Kidney (tissue), 14 donors: Measurements from ENCODE around the gene UGT2B7. TPM values are rescaled to one million over a fixed set of nuclear protein-coding genes. Genes with fewer than 3 reads are reported as not detected.

Source experiments
- DNase-seq, 5 donors: peaks; one replicate each; pipeline ENCODE4 v3.0.0-alpha.2; 2013 to 2020
- FAIRE-seq: peaks from 2 replicates; lab custom pipeline; 2012; peaks lifted over from hg19 to GRCh38; lab: Jason Lieb, UNC
- H3K27ac ChIP-seq, 2 donors: one replicate each; pipeline ENCODE4 v1.7.0; 2013; ENCODE audit warnings: low read depth in 2 of 2, low read length in 2 of 2, inconsistent platforms in 1 of 2
- H3K27me3 ChIP-seq: one replicate; pipeline ENCODE4 v1.7.1; 2013; ENCODE audit warnings: low read length, inconsistent platforms; ENCODE audit not compliant: control insufficient read depth, insufficient read depth
- H3K36me3 ChIP-seq, 3 donors: one replicate each; pipeline versions ENCODE4 v1.7.0 to v1.7.1; 2013; ENCODE audit warnings: low read length in 3 of 3, control low read depth in 1 of 3, inconsistent platforms in 1 of 3; ENCODE audit not compliant: insufficient read depth in 3 of 3, control insufficient read depth in 2 of 3
- H3K4me1 ChIP-seq, 3 donors: one replicate each; pipeline versions ENCODE4 v1.7.0 to v1.7.1; 2013; ENCODE audit warnings: low read length in 3 of 3, inconsistent platforms in 1 of 3, low read depth in 1 of 3; ENCODE audit not compliant: control insufficient read depth in 2 of 3, insufficient read depth in 2 of 3
- H3K4me3 ChIP-seq, 3 donors: one replicate each; pipeline versions ENCODE4 v1.7.0 to v1.8.1; 2013; ENCODE audit warnings: low read length in 3 of 3, control low read depth in 1 of 3, inconsistent platforms in 1 of 3
- H3K9ac ChIP-seq, 3 donors: one replicate each; pipeline versions ENCODE4 v1.7.0 to v1.7.1; 2013; ENCODE audit warnings: low read length in 3 of 3, control low read depth in 1 of 3, inconsistent platforms in 1 of 3
- H3K9me3 ChIP-seq, 3 donors: one replicate each; pipeline versions ENCODE4 v1.7.0 to v1.7.1; 2013; ENCODE audit warnings: low read length in 3 of 3, control low read depth in 1 of 3, inconsistent platforms in 1 of 3; ENCODE audit not compliant: control insufficient read depth in 2 of 3, insufficient read depth in 1 of 3
- CTCF ChIP-seq: IDR thresholded peaks from 3 replicates; pipeline ENCODE4 v1.5.1; 2012; ENCODE audit warnings: mild to moderate bottlenecking, moderate library complexity, borderline replicate concordance; ENCODE audit not compliant: insufficient read depth; ENCODE audit errors: extremely low read depth
- intact Hi-C: fragments of 100-400 bp; cut with DNase I; formaldehyde crosslinking; loops from one replicate; pipeline ENCODE4 v1.11.1; 2022
- polyA plus RNA-seq: library from polyadenylated mRNA; stranded (reverse); fragments of 350-450 nt; fragmentation: Illumina TruSeq; extraction: RNeasy Lipid Tissue Mini Kit (QIAGEN cat#74804); gene quantifications from one replicate; pipeline ENCODE4 v1.2.3, GENCODE V29; 2014; ENCODE audit warnings: low read depth, low replicate concordance; ENCODE audit not compliant: insufficient read depth
- total RNA-seq: library from RNA; stranded (reverse); fragmentation: NEBNext Ultra II Directional; extraction: Animal tissue kit (Norgen Biotek cat#: 25700); gene quantifications from one replicate; pipeline ENCODE4 v1.2.1, GENCODE V29; 2021
- donor health status: control.
- donor health status: control.
- donor health status: control.
- donor health status: control.
- donor health status: control.
- donor health status: DM: yes; HTN: yes; CAD: no.
- donor health status: Normal renal cell carcinoma (clear cell type).

UGT2B7 gene
- total and polyA plus RNA-seq, 2 donors from 2014 or later, result 161 to 390 TPM

GRCh38 chr4:69124941-69125340 is 28.7 kb downstream of the UGT2B7 start:
- intact Hi-C loops, result no loop called here
- Histone ChIP-seq H3K9me3 (no peaks in the 10 kb centered on the region), H3K4me1 (no peaks in the 10 kb centered on the region), H3K27ac (no peak overlapping the region), H3K9ac (no peak overlapping the region), H3K36me3 (no peaks in the 10 kb centered on the region), H3K4me3 (no peak overlapping the region), H3K27me3 (no peaks in the 10 kb centered on the region)
- no peak for DNase-seq
- FAIRE-seq, result no peak
- TF ChIP-seq CTCF, result no peak

- Histone ChIP-seq H3K36me3 (no peaks in the 10 kb centered on the region), H3K27ac (no peak overlapping the region), H3K4me3 (no peak overlapping the region), H3K9me3 (no peaks in the 10 kb centered on the region), H3K9ac (no peak overlapping the region), H3K4me1 (no peaks in the 10 kb centered on the region), H3K27me3 (no peaks in the 10 kb centered on the region)
- intact Hi-C loops, result no loop called here
- TF ChIP-seq CTCF, result no peak
- no peak for FAIRE-seq
- DNase-seq, result no peak
Observed at GRCh38 chr4:69126024-69126423, 29.8 kb downstream of the UGT2B7 start.

GRCh38 chr4:69133993-69134392 is 37.7 kb downstream of the UGT2B7 start:
- Histone ChIP-seq H3K9ac (no peak overlapping the region), H3K4me1 (no peaks in the 10 kb centered on the region), H3K27me3 (no peaks in the 10 kb centered on the region), H3K27ac (no peak overlapping the region), H3K4me3 (no peak overlapping the region), H3K9me3 (no peaks in the 10 kb centered on the region), H3K36me3 (no peaks in the 10 kb centered on the region)
- TF ChIP-seq CTCF, result no peak
- FAIRE-seq (peak; percentile 33), DNase-seq (no peak)
- intact Hi-C loops, result no loop called here

- intact Hi-C loops, result no loop called here
- no peaks in the 10 kb centered on the region for H3K36me3 ChIP-seq
- FAIRE-seq, result no peak
Observed at GRCh38 chr4:69134471-69134870, 38.2 kb downstream of the UGT2B7 start.

More at GRCh38 chr4:69134471-69134870, 38.2 kb downstream of the UGT2B7 start:
- no peak overlapping the region for H3K27ac ChIP-seq
- DNase-seq, result no peak
- no peak overlapping the region for H3K9ac ChIP-seq
- no peak for TF ChIP-seq CTCF
- H3K9me3 ChIP-seq, result no peaks in the 10 kb centered on the region
- no peak overlapping the region for H3K4me3 ChIP-seq
- no peaks in the 10 kb centered on the region for H3K4me1 ChIP-seq
- no peaks in the 10 kb centered on the region for H3K27me3 ChIP-seq
